NB4 (cell line): ENCODE data around the gene WHAMM.
"Not testable (repeated sequence)": the region's sequence is repeated elsewhere in the genome, so short reads cannot be mapped to it uniquely, and the experiment has no call there.

Experiments used
- CTCF ChIP-seq: IDR thresholded peaks from one replicate; pipeline ENCODE4 v1.5.1; 2012; ENCODE audit warnings: low read depth, low read length
- MAX ChIP-seq: IDR thresholded peaks from 2 replicates; pipeline ENCODE4 v1.6.1; 2011; ENCODE audit warnings: low read depth, low read length
- MYC ChIP-seq: IDR thresholded peaks from 2 replicates; pipeline ENCODE4 v1.6.1; 2011; ENCODE audit warnings: low read depth, low read length
- POLR2A ChIP-seq: IDR thresholded peaks from 2 replicates; pipeline ENCODE4 v1.6.1; 2011; ENCODE audit warnings: mild to moderate bottlenecking; ENCODE audit not compliant: insufficient read length; ENCODE audit errors: extremely low read depth

GRCh38 chr15:82821851-82822250 lies 12.4 kb downstream of the WHAMM start:
- not testable (repeated sequence) for TF ChIP-seq CTCF, POLR2A, MAX, MYC
